AG09309 (cell line): ENCODE measurements around the gene TMCO4.

Experiments
- DNase-seq: peaks from one replicate; pipeline ENCODE4 v3.0.0-alpha.2; 2010; ENCODE audit warnings: low read depth
- H3K4me3 ChIP-seq: 2 replicates; pipeline ENCODE4 v1.5.1; 2011; ENCODE audit warnings: mild to moderate bottlenecking, low read depth, low read length, moderate library complexity; ENCODE audit not compliant: control insufficient read depth
- CTCF ChIP-seq: IDR thresholded peaks from 2 replicates; pipeline ENCODE4 v1.5.1; 2011; ENCODE audit warnings: mild to moderate bottlenecking, low read depth, low read length, inconsistent platforms; ENCODE audit not compliant: insufficient read depth, control insufficient read depth; ENCODE audit errors: missing control alignments

TMCO4 gene

DNA sequence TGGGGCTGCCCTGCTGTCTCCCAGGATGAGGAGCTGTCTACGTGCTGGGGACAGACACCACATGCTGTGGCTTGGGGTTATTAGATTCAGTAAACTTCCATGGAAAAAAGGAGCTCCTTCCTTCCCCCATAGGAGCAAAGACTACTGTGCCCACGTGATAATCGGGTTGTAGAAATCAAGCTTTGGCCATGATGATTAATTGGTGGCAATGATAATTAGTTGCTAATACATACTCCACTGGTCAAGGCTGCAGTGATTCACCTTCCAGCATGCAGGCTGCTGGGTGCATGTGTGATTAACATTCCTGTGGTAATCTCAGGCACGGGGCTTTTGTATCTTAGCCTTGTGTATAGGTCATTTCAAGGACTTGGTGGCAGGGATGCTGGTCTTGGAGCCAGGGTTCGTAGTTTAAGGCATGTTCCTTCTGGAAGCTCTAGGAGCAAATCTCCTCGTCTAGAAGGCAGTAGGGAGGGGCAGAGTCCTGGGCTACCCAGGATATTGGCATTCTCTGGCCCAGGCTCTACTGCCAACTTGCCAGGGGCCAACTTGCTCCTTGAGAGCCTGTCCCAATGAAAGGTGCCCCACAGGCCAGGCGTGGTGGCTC is 41.4 kb downstream of the TMCO4 start:
- peak; percentile 77 for DNase-seq
- no peak for TF ChIP-seq CTCF

DNA sequence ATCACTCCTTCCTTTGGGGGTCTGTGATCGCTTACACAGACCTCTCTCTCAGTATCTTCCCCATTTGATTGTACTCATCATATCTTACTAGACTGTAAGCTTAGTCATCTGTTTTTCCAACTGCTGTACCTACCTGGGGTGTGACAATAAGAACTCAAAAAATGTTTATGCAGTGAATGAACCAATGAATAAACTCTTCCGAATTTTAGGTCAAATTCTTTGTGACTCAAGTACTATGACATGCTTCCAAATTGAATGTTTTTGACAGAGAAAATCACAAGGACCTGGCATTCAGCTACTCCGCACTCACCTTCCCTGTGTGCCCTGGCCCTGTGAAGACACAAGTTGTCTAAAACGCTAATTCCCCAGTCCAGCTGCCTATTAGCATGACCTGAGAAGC is 42.1 kb downstream of the TMCO4 start:
- no peak overlapping the region for H3K4me3 ChIP-seq
- TF ChIP-seq CTCF, result no peak
- DNase-seq, result no peak

More for the DNA sequence above, 41.4 kb downstream of the TMCO4 start:
- no peak overlapping the region for H3K4me3 ChIP-seq

- no peak overlapping the region for H3K4me3 ChIP-seq
- TF ChIP-seq CTCF, result no peak
- no peak for DNase-seq
Observed at GRCh38 chr1:19756480-19756879, 43.2 kb downstream of the TMCO4 start.

- TF ChIP-seq CTCF, result no peak
- DNase-seq, result no peak
- H3K4me3 ChIP-seq, result no peak overlapping the region
Observed at GRCh38 chr1:19754482-19754881, 45.2 kb downstream of the TMCO4 start.

DNA sequence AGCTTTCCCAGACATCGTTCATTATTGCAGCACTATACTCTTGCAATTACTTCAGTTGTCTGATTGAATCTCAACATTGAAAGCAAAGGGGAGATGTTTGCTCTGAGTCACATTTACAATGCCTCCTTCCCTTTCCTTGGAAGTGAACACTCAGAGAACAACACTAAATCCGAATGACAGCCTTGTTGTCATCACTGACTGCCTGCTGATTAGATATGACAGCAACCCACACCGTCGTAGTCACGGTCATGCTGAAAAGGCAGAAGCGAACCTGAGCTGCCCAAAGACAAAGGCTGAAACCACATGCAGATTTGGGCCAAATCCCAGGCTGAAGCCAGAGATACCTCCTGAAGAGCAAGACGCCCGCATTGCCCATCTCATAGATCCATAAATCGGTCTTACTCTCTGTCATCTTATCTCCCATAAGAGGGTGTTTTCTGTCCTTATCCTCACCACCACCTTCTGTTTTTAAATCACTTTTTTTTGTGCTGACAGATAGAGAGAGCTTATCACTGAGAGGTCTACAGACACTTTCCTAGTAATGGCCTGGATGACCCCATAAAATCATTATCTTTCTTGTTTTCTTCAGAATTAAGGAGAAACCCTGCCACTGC is 47.5 kb downstream of the TMCO4 start:
- TF ChIP-seq CTCF, result no peak
- no peak for DNase-seq
- H3K4me3 ChIP-seq, result no peak overlapping the region

DNA sequence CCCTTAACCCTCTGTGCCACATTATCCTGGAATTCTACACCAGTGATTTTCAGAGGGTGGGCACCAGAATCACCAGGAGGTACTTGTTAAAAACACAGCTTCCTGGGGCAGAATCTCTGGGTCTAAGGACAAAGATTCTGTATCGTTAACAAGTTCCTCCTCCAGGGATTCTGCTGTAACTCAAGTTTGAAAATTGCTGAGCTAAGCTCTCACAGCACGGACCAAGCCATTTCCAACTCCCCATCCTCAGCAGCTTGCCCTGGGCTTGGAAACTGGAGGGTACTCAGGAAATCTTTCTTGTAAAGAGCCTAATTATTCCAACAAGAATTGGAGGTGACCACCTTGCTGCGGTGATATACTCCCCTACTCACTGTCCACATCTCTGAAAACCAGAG is 48.8 kb downstream of the TMCO4 start:
- TF ChIP-seq CTCF, result no peak
- DNase-seq, result no peak
- no peak overlapping the region for H3K4me3 ChIP-seq
